Glutamatergic neuron (in vitro differentiated cells): ENCODE data around the gene EED. TPM values are rescaled to one million over a fixed set of nuclear protein-coding genes. Genes with fewer than 3 reads are reported as not detected.

Experiments
- DNase-seq: peaks from one replicate; pipeline ENCODE4 v3.0.0; 2022
- H3K27ac Mint-ChIP-seq: one replicate; pipeline ENCODE4 v1.8.0; 2020; ENCODE audit warnings: mild to moderate bottlenecking, mixed read lengths, inconsistent platforms; ENCODE audit not compliant: unreplicated experiment
- H3K27me3 Mint-ChIP-seq: one replicate; pipeline ENCODE4 v1.8.0; 2020; ENCODE audit warnings: mild to moderate bottlenecking, moderate library complexity, mixed read lengths, inconsistent platforms; ENCODE audit not compliant: unreplicated experiment
- H3K36me3 Mint-ChIP-seq: one replicate; pipeline ENCODE4 v1.8.0; 2020; ENCODE audit warnings: mild to moderate bottlenecking, mixed read lengths, inconsistent platforms; ENCODE audit not compliant: unreplicated experiment
- H3K4me1 Mint-ChIP-seq: one replicate; pipeline ENCODE4 v1.8.0; 2020; ENCODE audit warnings: mild to moderate bottlenecking, low read depth, mixed read lengths, inconsistent platforms; ENCODE audit not compliant: unreplicated experiment
- H3K4me3 Mint-ChIP-seq: one replicate; pipeline ENCODE4 v1.8.0; 2020; ENCODE audit warnings: mild to moderate bottlenecking, mixed read lengths, inconsistent platforms; ENCODE audit not compliant: unreplicated experiment
- H3K9me3 Mint-ChIP-seq: one replicate; pipeline ENCODE4 v1.8.0; 2020; ENCODE audit warnings: mild to moderate bottlenecking, moderate library complexity, mixed read lengths, inconsistent platforms; ENCODE audit not compliant: unreplicated experiment
- total RNA-seq: library from RNA; stranded (reverse); fragmentation: NEBNext Ultra II Directional; extraction: Animal tissue kit (Norgen Biotek cat#: 25700); gene quantifications from one replicate; pipeline ENCODE4 v1.2.1, GENCODE V29; 2021; ENCODE audit not compliant: unreplicated experiment
- TF ChIP-seq, protein P1 (sequence below): fragments of 200-600 bp; sonication (generic); IDR thresholded peaks from one replicate; pipeline ENCODE4 v1.5.0; 2021; ENCODE audit not compliant: partially characterized antibody, unreplicated experiment

EED gene
- total RNA-seq, 1 donor from 2014 or later = 17.9 TPM

DNA sequence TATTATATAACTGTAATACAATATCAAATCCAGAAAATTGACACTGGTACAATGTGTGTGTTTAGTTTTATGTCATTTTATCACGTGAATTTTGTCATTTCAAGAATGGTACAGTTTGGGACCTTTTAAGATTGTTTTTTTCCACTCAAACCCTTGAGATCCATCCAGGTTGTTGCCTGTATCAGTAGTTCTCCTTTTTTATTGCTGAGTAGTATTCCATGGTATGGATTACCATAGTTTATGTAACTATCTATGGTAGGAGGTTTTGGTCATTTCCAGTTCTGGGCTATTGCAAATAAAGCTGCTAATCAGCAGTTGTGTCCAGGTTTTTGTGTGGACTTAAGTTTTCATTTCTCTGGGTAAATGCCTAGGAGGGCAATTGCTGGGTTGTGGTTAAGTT, 25.1 kb downstream of the EED start:
- H3K4me3 Mint-ChIP-seq = no peak overlapping the region
- H3K36me3 Mint-ChIP-seq = no peaks in the 10 kb centered on the region
- H3K9me3 Mint-ChIP-seq = no peaks in the 10 kb centered on the region
- H3K27me3 Mint-ChIP-seq = no peaks in the 10 kb centered on the region
- no peak for DNase-seq
- no peak overlapping the region for H3K27ac Mint-ChIP-seq
- no peaks in the 10 kb centered on the region for H3K4me1 Mint-ChIP-seq
- TF ChIP-seq, protein P1, sequence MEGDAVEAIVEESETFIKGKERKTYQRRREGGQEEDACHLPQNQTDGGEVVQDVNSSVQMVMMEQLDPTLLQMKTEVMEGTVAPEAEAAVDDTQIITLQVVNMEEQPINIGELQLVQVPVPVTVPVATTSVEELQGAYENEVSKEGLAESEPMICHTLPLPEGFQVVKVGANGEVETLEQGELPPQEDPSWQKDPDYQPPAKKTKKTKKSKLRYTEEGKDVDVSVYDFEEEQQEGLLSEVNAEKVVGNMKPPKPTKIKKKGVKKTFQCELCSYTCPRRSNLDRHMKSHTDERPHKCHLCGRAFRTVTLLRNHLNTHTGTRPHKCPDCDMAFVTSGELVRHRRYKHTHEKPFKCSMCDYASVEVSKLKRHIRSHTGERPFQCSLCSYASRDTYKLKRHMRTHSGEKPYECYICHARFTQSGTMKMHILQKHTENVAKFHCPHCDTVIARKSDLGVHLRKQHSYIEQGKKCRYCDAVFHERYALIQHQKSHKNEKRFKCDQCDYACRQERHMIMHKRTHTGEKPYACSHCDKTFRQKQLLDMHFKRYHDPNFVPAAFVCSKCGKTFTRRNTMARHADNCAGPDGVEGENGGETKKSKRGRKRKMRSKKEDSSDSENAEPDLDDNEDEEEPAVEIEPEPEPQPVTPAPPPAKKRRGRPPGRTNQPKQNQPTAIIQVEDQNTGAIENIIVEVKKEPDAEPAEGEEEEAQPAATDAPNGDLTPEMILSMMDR = no peak

DNA sequence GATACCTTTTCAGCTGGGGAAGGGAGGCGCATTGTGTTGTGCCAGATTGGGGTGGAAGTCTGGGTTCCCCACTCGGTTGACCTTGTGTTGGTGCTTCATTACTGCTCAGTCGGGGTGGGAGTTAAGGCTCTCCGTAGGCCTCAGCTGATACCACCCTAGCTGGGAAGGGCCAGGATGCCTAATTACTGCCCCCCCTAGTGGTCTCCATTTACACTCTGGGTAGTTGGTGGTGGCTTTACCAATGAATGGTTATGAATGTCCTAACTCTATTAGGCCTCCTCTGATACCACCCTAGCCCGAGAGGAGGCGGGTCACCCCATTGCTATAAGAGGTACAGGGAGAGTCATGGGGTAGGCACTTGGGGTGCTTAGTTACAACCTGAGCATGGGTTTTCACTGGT, 29.9 kb downstream of the EED start:
- DNase-seq = no peak
- Mint-ChIP-seq H3K36me3 (no peaks in the 10 kb centered on the region), H3K4me3 (no peak overlapping the region), H3K4me1 (peaks cover 6% of the 10 kb centered on the region), H3K9me3 (no peaks in the 10 kb centered on the region), H3K27me3 (no peaks in the 10 kb centered on the region), H3K27ac (no peak overlapping the region)
- TF ChIP-seq, protein P1 = no peak

DNA sequence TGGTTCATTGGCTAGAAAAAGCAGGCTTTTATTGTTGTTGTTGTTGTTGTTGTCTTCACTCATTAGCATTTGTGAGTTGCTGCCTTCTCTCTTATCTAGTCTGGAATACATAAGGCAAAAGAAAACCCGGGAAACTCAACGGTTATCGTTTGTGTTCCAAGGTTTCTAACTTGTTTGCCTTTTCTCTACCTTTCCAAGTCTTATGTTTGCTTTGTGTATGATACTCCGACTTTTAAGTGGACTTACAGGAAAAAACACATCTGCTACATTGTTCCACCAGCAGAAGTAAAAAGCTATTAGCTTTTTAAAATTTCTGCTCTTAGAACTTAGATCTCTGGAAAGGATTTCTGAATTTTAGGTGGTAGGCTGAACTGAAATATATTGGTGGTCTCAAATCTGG, 30.4 kb downstream of the EED start:
- no peak overlapping the region for H3K27ac Mint-ChIP-seq
- H3K27me3 Mint-ChIP-seq = no peaks in the 10 kb centered on the region
- H3K4me3 Mint-ChIP-seq = no peak overlapping the region
- TF ChIP-seq, protein P1 = no peak
- H3K9me3 Mint-ChIP-seq = no peaks in the 10 kb centered on the region
- H3K36me3 Mint-ChIP-seq = no peaks in the 10 kb centered on the region
- DNase-seq = no peak
- peaks cover 6% of the 10 kb centered on the region for H3K4me1 Mint-ChIP-seq

DNA sequence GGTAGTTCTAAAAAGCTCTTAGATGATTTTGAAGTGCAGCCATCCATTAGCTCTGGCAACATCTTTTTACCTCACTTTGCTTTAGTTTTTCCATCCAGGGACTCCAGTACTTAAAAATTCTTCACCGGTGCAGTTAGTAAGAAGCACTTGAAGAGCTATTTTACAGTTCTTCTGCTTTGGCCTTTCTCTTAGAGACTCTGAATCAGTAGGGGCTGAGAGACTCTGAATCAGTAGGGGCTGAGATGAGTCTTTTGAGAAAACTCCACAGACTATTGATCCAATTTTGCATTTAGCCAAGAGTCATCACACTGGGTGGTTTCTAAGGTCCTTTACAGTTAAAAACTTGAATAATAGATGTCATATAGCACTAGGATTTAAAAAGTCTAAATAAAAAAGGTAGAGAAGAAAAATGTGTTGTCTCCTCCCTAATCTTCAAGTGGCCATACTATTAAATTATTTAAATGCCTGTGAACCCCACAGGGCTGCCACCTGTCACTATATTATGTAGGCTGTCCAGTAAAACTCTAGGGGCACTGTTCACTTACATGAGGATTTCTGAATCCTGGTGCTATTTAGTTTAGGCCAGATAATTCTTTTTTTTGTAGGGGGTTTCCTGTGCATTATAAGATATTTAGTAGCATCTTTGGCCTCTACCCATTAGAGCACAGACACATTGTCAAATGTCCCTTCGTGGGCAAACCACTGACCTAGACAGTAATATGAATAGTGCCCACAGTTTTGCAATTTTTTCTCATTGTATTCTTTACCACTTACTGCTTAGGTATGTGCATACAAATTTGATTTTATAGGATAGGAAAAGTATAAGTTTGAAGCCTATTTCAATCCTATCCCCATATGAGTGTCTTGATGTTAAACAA, 31.2 kb downstream of the EED start:
- Mint-ChIP-seq H3K27ac (no peak overlapping the region), H3K27me3 (no peaks in the 10 kb centered on the region), H3K4me1 (peaks cover 6% of the 10 kb centered on the region), H3K4me3 (no peak overlapping the region), H3K36me3 (no peaks in the 10 kb centered on the region), H3K9me3 (no peaks in the 10 kb centered on the region)
- TF ChIP-seq, protein P1 = no peak
- no peak for DNase-seq

DNA sequence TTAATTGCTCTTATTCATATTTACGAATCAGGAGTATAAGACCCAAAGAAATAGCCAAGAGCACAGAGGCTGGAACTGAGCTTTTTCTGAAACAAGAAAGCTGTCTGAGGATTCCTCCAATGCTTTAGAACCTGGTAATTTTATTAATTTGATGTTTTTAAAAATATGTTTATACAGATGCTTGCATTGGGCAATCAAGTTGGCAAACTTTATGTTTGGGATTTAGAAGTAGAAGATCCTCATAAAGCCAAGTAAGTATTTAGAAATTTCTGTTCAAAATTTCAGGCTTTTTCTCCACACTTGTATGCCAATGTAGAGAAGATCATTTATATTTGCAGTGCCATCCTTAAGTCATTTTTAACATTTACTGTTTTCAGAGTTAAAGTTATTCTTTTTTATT, 33.2 kb downstream of the EED start:
- TF ChIP-seq, protein P1 = no peak
- DNase-seq = no peak
- no peaks in the 10 kb centered on the region for H3K36me3 Mint-ChIP-seq
- H3K9me3 Mint-ChIP-seq = no peaks in the 10 kb centered on the region
- peaks cover 6% of the 10 kb centered on the region for H3K4me1 Mint-ChIP-seq
- H3K4me3 Mint-ChIP-seq = no peak overlapping the region
- no peak overlapping the region for H3K27ac Mint-ChIP-seq
- H3K27me3 Mint-ChIP-seq = no peaks in the 10 kb centered on the region
